ENCODE results near the gene SMARCC2.

The SMARCC2 gene

DNA sequence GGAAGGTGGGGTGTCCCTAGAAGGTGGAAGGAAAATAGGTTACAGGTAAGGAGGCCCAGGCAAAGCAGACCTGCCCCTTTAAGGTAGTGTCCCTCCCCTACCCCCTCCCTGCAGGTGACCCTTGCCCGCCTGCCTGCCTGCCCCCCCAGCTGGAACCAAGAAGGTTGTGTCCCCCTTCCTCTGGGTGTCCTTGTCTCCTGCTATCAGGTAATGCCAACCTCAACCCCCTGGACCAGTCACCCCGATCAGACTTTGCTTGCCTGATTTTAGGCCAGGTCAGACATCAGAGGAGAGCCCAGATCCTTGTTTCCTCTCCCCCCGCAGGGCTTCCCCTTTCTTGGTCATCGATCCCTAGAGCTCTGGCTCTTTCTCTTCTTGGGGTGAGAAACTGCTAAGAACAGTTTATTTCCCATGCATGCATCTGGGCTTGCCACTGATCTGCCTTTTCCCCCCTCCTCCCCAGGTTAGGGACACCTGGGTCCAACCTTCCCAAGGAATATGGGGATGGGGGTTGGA lies 40.7 kb upstream of the SMARCC2 start, which contains the start of gene SLC39A5:
SLC39A5 (plus strand) TSS at position 136 of the 516 bp plus-strand sequence. CDS start 1,224 bp downstream, outside the sequence.
- TF ChIP-seq EP300 (IDR thresholded peaks at IDR 0.05; ENCODE audit: borderline replicate concordance) (no peak), REST (IDR thresholded peaks at IDR 0.05; ENCODE audit: low read depth) (no peak), TAF1 (IDR thresholded peaks at IDR 0.05; ENCODE audit: low read depth) (no peak)

DNA sequence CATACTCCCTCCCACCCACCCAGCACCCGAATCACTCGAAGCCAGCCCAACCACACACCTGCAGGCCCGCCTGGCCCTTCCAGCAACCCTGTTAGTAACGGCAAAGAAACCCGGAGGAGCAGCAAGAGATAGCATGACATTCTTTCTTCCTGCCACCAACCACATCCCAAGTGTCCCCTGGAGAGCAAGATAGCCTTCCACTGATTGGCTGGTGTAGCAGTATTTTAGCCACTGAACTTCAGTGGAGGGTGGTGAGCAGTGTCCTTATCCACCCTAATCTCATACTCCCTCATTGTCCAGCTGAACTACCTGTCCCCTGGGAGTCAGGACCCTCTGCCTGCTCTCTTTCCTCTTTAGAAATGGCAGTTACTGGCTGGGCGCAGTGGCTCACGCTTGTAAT lies 39.8 kb upstream of the SMARCC2 start:
- no peak for TF ChIP-seq CEBPB (IDR thresholded peaks at IDR 0.05)
- TF ChIP-seq TEAD4 (IDR thresholded peaks at IDR 0.05), result no peak
- no peak for TF ChIP-seq FOXM1 (IDR thresholded peaks at IDR 0.05; ENCODE audit: borderline replicate concordance, low read depth)
- TF ChIP-seq TAF1 (IDR thresholded peaks at IDR 0.05; ENCODE audit: low read depth), result no peak
- TF ChIP-seq NFIC (IDR thresholded peaks at IDR 0.05), result no peak
- no peak for TF ChIP-seq ZBTB7A (IDR thresholded peaks at IDR 0.05; ENCODE audit: low read depth)
- TF ChIP-seq TCF12 (IDR thresholded peaks at IDR 0.05; ENCODE audit: low read depth), result no peak
- TF ChIP-seq CREB1 (IDR thresholded peaks at IDR 0.05; ENCODE audit: low read depth), result no peak
- no peak for TF ChIP-seq RAD21 (IDR thresholded peaks at IDR 0.05; ENCODE audit: low read depth)

DNA sequence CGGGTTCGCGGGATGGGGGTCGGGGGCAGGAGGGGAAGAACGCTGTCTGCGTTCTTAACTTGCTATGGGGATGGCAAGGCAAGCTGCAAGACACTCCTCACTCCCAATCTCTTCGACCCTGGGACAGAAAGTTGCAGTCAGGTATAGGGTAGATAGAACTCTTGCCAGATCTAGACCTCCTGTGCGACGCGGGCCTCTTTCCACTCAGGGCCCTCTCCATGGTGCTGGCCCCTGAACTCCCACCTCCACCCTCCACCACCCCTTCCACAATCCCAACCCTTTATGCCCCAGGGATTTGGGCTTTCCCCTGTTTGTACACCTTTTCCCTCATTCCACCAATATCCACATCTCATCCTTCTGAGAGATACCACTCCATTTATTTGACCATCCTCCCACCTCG lies 35.7 kb upstream of the SMARCC2 start:
- TF ChIP-seq EGR1 (IDR thresholded peaks at IDR 0.05) (no peak), REST (IDR thresholded peaks at IDR 0.05; ENCODE audit: low read depth) (peak; percentile 83)

DNA sequence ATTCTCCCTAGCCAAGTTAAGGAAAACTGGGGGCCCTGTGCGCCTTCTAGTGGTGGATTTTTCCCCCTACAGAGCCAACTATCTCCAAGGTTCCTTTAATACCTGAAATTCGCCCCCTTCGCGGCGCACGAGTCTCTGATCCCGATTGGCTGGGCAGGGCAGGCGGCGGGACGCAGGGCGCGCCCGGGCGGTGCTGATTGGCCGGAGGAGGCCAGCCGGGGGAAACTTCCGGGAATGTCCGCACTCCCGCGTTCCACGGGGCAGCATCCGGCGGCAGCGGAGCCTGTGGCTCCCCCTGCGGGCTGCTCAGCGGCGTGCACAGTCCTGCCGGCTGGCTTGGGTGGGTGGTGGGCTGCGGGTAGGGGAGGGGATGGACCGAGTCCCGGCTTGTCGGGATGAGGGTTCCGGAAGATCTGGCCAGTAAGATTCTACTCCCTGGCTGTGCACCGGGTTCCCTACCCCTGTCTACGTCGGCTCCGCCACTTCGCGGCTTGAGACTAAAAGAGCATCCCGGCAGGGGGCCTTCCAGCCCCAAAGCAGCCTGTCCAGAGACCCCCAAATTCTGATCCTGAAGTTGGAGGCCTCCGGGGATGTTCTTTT lies 34.9 kb upstream of the SMARCC2 start, which contains the start of gene NABP2:
NABP2 (plus strand) TSS at position 241 of the 600 bp plus-strand sequence. CDS start 515 bp downstream, outside the sequence.
- TF ChIP-seq TEAD4 (IDR thresholded peaks at IDR 0.05) (peak; percentile 81), REST (IDR thresholded peaks at IDR 0.05; ENCODE audit: low read depth) (no peak), CEBPB (IDR thresholded peaks at IDR 0.05) (no peak), TAF1 (IDR thresholded peaks at IDR 0.05; ENCODE audit: low read depth) (peak; percentile 76; the same call in 1 of the 2 replicates), NFIC (IDR thresholded peaks at IDR 0.05) (peak; percentile 30; the same call in 1 of the 2 replicates), RAD21 (IDR thresholded peaks at IDR 0.05; ENCODE audit: low read depth) (peak; percentile 51), TCF12 (IDR thresholded peaks at IDR 0.05; ENCODE audit: low read depth) (peak; percentile 64; the same call in 1 of the 2 replicates), EGR1 (IDR thresholded peaks at IDR 0.05) (0 out of 2 replicates have a peak, but pooled peaks have one; percentile 5), YY1 (IDR thresholded peaks at IDR 0.05; ENCODE audit: low read depth) (peak; percentile 69), FOXM1 (IDR thresholded peaks at IDR 0.05; ENCODE audit: borderline replicate concordance, low read depth) (peak; percentile 74; the same call in 1 of the 2 replicates), CREB1 (IDR thresholded peaks at IDR 0.05; ENCODE audit: low read depth) (no peak; the same call in 1 of the 2 replicates), ZBTB7A (IDR thresholded peaks at IDR 0.05; ENCODE audit: low read depth) (peak; percentile 99), EP300 (IDR thresholded peaks at IDR 0.05; ENCODE audit: borderline replicate concordance) (peak; percentile 8; the same call in 1 of the 2 replicates), MAX (IDR thresholded peaks at IDR 0.05) (peak; percentile 93)
- TF ChIP-seq, protein P1, sequence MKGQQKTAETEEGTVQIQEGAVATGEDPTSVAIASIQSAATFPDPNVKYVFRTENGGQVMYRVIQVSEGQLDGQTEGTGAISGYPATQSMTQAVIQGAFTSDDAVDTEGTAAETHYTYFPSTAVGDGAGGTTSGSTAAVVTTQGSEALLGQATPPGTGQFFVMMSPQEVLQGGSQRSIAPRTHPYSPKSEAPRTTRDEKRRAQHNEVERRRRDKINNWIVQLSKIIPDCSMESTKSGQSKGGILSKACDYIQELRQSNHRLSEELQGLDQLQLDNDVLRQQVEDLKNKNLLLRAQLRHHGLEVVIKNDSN (IDR thresholded peaks at IDR 0.05), result peak; percentile 44

- TF ChIP-seq TCF12 (IDR thresholded peaks at IDR 0.05; ENCODE audit: low read depth), result no peak
- TF ChIP-seq CEBPB (IDR thresholded peaks at IDR 0.05), result no peak
- no peak for TF ChIP-seq CREB1 (IDR thresholded peaks at IDR 0.05; ENCODE audit: low read depth)
- no peak for TF ChIP-seq REST (IDR thresholded peaks at IDR 0.05; ENCODE audit: low read depth)
- TF ChIP-seq YY1 (IDR thresholded peaks at IDR 0.05; ENCODE audit: low read depth), result no peak
- TF ChIP-seq NFIC (IDR thresholded peaks at IDR 0.05), result no peak
- no peak for TF ChIP-seq TAF1 (IDR thresholded peaks at IDR 0.05; ENCODE audit: low read depth)
- no peak for TF ChIP-seq FOXM1 (IDR thresholded peaks at IDR 0.05; ENCODE audit: borderline replicate concordance, low read depth)
- TF ChIP-seq MAX (IDR thresholded peaks at IDR 0.05), result no peak
- TF ChIP-seq ZBTB7A (IDR thresholded peaks at IDR 0.05; ENCODE audit: low read depth), result no peak
- no peak for TF ChIP-seq EGR1 (IDR thresholded peaks at IDR 0.05)
- TF ChIP-seq RAD21 (IDR thresholded peaks at IDR 0.05; ENCODE audit: low read depth), result no peak
- no peak for TF ChIP-seq EP300 (IDR thresholded peaks at IDR 0.05; ENCODE audit: borderline replicate concordance)
Observed at GRCh38 chr12:56223571-56224101, 34.4 kb upstream of the SMARCC2 start.
